ENCODE data around the gene HMGCS2. TPM values are rescaled to one million over a fixed set of nuclear protein-coding genes. Genes with fewer than 3 reads are reported as not detected.

The HMGCS2 gene
- total and polyA plus RNA-seq, 9 of the 15 experiments (the other 6 are each of a cell fraction or from before 2014, with no cell fraction given), result 0.13 TPM; not detected in 8

DNA sequence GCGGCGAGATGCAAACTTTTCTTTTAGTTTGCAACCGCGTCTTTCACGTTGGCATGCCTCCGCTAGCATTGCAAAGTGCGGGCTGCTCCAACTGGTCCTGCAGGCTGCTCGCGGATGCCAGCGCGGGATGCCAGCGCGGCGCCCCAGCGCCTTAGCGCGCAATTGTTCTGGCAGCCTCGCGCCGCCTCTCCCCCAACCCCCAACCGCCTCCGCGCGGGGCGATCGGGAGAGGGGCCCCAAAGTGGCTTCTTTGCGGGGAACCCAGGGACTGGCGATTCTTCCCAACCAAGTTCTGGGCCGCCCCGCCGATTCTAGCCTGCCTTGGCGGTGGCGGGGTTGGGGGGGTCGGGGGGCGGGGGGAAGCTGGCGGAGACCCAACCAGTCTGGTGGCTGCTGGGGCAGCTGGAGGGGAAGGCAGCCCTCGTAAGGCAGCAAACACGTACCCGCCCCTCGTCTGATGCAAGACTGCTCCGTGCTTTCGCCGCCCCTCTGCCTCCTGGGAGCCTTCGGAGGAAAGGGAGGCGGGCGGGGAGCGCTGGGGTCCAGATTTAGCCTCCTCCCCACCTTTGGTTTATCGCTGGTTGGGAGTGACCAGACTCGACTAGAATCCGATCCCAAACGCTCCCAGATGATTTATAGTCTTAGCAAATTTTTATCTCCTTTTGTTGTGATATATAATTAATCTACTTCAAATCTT, 56.2 kb downstream of the HMGCS2 start (continued):
- TF ChIP-seq TRIM28 (IDR thresholded peaks at IDR 0.05), result no peak
- TF ChIP-seq RNF2 (IDR thresholded peaks at IDR 0.05), result peak; percentile 33; the same call in 1 of the 2 replicates
- TF ChIP-seq ZNF445 (CRISPR knock-in tag; IDR thresholded peaks at IDR 0.05; ENCODE audit: low read depth), result no peak
- TF ChIP-seq CAMTA2 (CRISPR knock-in tag; conservative IDR thresholded peaks at IDR 0.05), result no peak
- TF ChIP-seq, protein P1, sequence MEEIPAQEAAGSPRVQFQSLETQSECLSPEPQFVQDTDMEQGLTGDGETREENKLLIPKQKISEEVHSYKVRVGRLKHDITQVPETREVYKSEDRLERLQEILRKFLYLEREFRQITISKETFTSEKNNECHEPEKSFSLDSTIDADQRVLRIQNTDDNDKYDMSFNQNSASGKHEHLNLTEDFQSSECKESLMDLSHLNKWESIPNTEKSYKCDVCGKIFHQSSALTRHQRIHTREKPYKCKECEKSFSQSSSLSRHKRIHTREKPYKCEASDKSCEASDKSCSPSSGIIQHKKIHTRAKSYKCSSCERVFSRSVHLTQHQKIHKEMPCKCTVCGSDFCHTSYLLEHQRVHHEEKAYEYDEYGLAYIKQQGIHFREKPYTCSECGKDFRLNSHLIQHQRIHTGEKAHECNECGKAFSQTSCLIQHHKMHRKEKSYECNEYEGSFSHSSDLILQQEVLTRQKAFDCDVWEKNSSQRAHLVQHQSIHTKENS (CRISPR knock-in tag; IDR thresholded peaks at IDR 0.05), result no peak
- TF ChIP-seq ZBTB7A (IDR thresholded peaks at IDR 0.05; ENCODE audit: borderline replicate concordance, control insufficient read depth, low read depth, low read length), result no peak
- no peak for TF ChIP-seq ZNF780A (CRISPR knock-in tag; IDR thresholded peaks at IDR 0.05)
- no peak for TF ChIP-seq BMI1 (IDR thresholded peaks at IDR 0.05; ENCODE audit: low read length)
- TF ChIP-seq ZNF551 (CRISPR knock-in tag; IDR thresholded peaks at IDR 0.05), result no peak
- no peak for TF ChIP-seq KAT7 (CRISPR knock-in tag; IDR thresholded peaks at IDR 0.05; ENCODE audit: borderline replicate concordance)
- TF ChIP-seq KHSRP (IDR thresholded peaks at IDR 0.05), result no peak
- no peak for TF ChIP-seq POLR3G (IDR thresholded peaks at IDR 0.05; ENCODE audit: extremely low read depth, insufficient read length, insufficient replicate concordance)
- TF ChIP-seq ZNF316 (IDR thresholded peaks at IDR 0.05), result no peak
- peak; percentile 95 for TF ChIP-seq RBFOX2 (IDR thresholded peaks at IDR 0.05; ENCODE audit: low read depth, low read length)
- TF ChIP-seq ZNF76 (CRISPR knock-in tag; IDR thresholded peaks at IDR 0.05; ENCODE audit: borderline replicate concordance), result no peak
- TF ChIP-seq POLR2A (conservative IDR thresholded peaks at IDR 0.05), result no peak
- TF ChIP-seq PYGO2 (tag; IDR thresholded peaks at IDR 0.05), result no peak
- TF ChIP-seq ZNF282 (CRISPR knock-in tag; IDR thresholded peaks at IDR 0.05), result no peak
- no peak for TF ChIP-seq BRCA1 (IDR thresholded peaks at IDR 0.05)
- TF ChIP-seq BRCA1 (CRISPR knock-in tag; IDR thresholded peaks at IDR 0.05), result no peak
- TF ChIP-seq, protein P2, sequence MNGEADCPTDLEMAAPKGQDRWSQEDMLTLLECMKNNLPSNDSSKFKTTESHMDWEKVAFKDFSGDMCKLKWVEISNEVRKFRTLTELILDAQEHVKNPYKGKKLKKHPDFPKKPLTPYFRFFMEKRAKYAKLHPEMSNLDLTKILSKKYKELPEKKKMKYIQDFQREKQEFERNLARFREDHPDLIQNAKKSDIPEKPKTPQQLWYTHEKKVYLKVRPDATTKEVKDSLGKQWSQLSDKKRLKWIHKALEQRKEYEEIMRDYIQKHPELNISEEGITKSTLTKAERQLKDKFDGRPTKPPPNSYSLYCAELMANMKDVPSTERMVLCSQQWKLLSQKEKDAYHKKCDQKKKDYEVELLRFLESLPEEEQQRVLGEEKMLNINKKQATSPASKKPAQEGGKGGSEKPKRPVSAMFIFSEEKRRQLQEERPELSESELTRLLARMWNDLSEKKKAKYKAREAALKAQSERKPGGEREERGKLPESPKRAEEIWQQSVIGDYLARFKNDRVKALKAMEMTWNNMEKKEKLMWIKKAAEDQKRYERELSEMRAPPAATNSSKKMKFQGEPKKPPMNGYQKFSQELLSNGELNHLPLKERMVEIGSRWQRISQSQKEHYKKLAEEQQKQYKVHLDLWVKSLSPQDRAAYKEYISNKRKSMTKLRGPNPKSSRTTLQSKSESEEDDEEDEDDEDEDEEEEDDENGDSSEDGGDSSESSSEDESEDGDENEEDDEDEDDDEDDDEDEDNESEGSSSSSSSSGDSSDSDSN (IDR thresholded peaks at IDR 0.05; ENCODE audit: borderline replicate concordance in 1 of 2, low read depth in 2 of 2, low read length in 2 of 2), result peak in 1 of 2 experiments; percentile 77; a peak in 2 of 4 replicates
- TF ChIP-seq, protein P3, sequence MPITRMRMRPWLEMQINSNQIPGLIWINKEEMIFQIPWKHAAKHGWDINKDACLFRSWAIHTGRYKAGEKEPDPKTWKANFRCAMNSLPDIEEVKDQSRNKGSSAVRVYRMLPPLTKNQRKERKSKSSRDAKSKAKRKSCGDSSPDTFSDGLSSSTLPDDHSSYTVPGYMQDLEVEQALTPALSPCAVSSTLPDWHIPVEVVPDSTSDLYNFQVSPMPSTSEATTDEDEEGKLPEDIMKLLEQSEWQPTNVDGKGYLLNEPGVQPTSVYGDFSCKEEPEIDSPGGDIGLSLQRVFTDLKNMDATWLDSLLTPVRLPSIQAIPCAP (CRISPR knock-in tag; IDR thresholded peaks at IDR 0.05; ENCODE audit: borderline replicate concordance), result no peak

All from K562 (cell line).